NCI-H2107 treated with DMSO at 0.1 percent for 48 hours (cell line): ENCODE results near the gene EPN2.
A peak's percentile ranks its signal among the peaks of the same experiment; 100 is the strongest.

Source experiments
- DNase-seq: peaks from one replicate; lab custom pipeline; 2025; ENCODE audit not compliant: unreplicated experiment; lab: John Stamatoyannopoulos, UW

The EPN2 gene

GRCh38 chr17:19238167-19238505 is 970 bp downstream of the EPN2 start:
- no peak for DNase-seq

GRCh38 chr17:19239544-19239943 is 2.4 kb downstream of the EPN2 start:
- no peak for DNase-seq

GRCh38 chr17:19242323-19242722 is 5.2 kb downstream of the EPN2 start:
- peak; percentile 36 for DNase-seq

- DNase-seq = no peak
Measured at GRCh38 chr17:19242926-19243325, 5.8 kb downstream of the EPN2 start.

- no peak for DNase-seq
Measured at GRCh38 chr17:19243838-19244237, 6.7 kb downstream of the EPN2 start.

GRCh38 chr17:19244357-19244756 is 7.2 kb downstream of the EPN2 start:
- no peak for DNase-seq

GRCh38 chr17:19244781-19245180 is 7.6 kb downstream of the EPN2 start:
- peak; percentile 26 for DNase-seq

GRCh38 chr17:19247473-19247872 is 10.3 kb downstream of the EPN2 start:
- no peak for DNase-seq

GRCh38 chr17:19248151-19248927 is 11.2 kb downstream of the EPN2 start:
- DNase-seq = no peak

- no peak for DNase-seq
Measured at GRCh38 chr17:19248928-19249574, 11.9 kb downstream of the EPN2 start.

GRCh38 chr17:19249681-19250080 is 12.5 kb downstream of the EPN2 start:
- DNase-seq = no peak

GRCh38 chr17:19250421-19251173 is 13.4 kb downstream of the EPN2 start:
- no peak for DNase-seq

GRCh38 chr17:19253112-19253511 is 15.9 kb downstream of the EPN2 start:
- DNase-seq = no peak

GRCh38 chr17:19254651-19255050 is 17.5 kb downstream of the EPN2 start:
- no peak for DNase-seq

- DNase-seq = no peak
Measured at GRCh38 chr17:19255279-19255678, 18.1 kb downstream of the EPN2 start.

- DNase-seq = no peak
Measured at GRCh38 chr17:19258371-19258770, 21.2 kb downstream of the EPN2 start.

- DNase-seq = no peak
Measured at GRCh38 chr17:19260958-19261357, 23.8 kb downstream of the EPN2 start.

- DNase-seq = no peak
Measured at GRCh38 chr17:19261426-19261825, 24.3 kb downstream of the EPN2 start.

- no peak for DNase-seq
Measured at GRCh38 chr17:19262650-19263631, 25.8 kb downstream of the EPN2 start.

GRCh38 chr17:19263641-19264051 is 26.5 kb downstream of the EPN2 start:
- DNase-seq = no peak

- DNase-seq = no peak
Measured at GRCh38 chr17:19264268-19264667, 27.1 kb downstream of the EPN2 start.
